ENCODE data around the gene UBL4A. TPM values are rescaled to one million over a fixed set of nuclear protein-coding genes. Genes with fewer than 3 reads are reported as not detected.

Gene UBL4A
- total RNA-seq: 39.6 and 40.6 TPM in 2 replicates

DNA sequence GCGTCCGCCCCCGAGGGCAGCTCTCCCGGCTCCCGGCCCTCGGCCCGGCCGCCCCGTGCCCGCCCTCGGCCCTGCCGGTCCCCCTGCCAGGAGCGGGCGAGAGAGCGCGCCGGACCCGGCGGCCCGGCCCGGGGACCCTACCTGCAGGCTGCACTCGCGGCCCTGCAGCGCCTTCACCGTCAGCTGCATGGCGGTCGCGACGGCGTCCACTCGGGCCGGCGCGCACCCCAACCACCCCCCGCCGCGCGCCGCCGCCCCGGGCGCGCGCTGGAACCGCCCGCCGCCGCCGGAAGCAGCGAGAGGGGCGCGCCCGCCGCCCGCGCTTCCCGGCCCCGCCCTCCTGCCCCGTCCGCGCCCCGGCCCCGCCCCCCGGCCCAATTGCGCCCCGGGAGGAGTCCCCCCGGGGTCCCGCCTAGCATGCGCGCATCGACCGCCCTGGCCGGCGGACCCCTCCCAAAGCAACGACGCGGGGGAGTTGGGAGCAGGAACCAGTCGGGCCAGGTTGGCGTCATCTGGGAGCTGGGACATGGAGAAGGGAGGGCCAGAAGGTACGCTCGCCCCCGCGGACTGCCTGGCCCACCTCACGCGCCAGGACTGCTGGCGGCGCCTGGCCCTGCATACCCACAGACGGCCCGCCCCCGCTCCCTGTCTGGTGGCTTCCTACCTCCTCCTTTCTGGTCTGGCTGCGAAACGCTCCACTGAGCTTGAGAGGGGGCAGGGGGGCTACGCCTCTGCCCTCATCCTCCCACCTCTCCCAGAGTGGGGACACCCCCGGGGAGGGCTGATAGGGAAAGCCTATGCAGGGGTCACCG lies at the start of gene UBL4A:
UBL4A (minus strand) TSS at position 220 of the 812 bp plus-strand sequence; CDS start at position 189, 31 bp downstream.

GRCh38 chrX:154515966-154516655 lies 29.7 kb upstream of the UBL4A start, which contains the start of gene FAM3A:
FAM3A (minus strand) TSS chrX:154516232; CDS start chrX:154515772, 460 bp downstream.

DNA sequence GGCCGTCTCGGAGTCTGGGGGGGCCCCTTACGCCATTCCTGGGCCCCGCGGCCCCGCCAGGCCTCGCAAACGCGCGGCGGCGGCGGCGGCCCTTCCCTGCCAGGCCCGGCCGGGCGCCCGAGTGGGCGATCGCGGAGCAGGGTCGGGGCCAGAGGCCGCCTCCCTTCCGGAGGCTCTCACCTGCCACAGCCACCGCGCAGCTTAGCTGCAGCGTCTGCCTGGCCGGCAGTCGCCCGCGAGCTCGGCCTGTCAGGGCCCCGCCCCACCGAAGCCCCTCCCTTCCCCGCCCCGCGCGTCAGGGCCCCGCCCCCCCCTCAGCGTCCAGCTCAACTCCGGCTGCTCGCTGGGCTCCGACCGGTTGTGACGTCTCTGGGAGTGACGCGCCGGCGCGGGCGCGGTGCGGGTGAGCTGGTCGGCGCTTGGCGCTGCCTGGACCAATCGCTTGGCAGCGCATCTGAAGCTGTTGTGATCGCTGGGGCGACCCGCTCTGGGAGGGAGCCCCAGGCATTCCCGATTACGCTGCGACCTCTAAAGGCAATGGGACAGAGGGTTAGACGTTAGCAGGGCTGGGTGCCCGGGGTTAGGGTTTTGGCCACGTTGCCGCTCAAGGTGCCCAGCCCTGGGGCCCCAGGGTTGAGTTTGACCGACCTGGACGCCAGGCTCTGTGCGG lies 4.1 kb upstream of the UBL4A start, which contains the start of gene SLC10A3:
SLC10A3 (minus strand) TSS at position 216 of the 670 bp plus-strand sequence. CDS start 1,689 bp downstream, outside the sequence.

DNA sequence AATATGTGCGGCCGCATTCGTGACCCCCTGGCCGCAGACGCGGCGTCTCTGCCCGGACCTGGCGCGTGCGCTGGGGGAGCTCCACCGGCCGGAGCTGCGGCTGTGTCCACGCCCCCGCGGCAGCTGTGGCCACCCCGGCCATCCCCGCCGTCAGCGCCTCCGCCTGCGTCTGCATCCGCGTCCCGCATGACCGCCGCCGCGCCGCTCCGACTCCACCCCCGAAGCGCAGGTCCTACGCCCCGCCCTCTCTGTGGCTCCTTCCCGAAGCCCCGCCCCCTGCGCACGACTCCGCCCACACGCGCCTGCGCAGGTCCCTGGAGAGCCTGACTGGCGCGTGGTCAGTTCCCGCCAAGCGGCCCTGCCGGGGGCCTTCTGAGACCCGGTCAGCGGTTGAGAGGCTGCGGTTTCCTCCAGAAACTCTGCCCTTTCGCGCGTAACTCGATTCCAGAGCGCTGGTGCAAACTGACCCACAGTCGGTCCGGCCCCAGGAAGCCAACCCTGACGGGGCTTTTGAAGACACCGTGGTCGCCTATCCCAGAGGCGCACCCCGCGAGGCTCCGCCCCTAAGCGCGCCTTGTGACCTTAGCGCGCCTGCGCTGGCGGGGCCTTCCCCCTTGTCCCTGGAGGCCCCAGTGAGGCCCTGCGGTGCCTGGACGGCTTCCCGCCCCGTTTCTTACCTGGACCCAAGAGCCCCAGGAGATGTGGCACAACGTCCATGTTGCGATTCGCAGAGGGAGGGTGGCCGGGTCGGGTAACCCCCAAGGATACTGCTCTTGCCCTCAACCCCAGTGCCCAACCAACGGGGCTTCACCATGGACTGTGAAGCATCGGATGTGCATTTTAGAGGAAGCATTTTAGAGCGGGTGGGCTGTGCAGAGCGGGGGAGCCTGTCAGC lies 7.4 kb downstream of the UBL4A start, which contains the start of gene LAGE3:
LAGE3 (minus strand) TSS at position 554 of the 895 bp plus-strand sequence; CDS start at position 188, 366 bp downstream.

DNA sequence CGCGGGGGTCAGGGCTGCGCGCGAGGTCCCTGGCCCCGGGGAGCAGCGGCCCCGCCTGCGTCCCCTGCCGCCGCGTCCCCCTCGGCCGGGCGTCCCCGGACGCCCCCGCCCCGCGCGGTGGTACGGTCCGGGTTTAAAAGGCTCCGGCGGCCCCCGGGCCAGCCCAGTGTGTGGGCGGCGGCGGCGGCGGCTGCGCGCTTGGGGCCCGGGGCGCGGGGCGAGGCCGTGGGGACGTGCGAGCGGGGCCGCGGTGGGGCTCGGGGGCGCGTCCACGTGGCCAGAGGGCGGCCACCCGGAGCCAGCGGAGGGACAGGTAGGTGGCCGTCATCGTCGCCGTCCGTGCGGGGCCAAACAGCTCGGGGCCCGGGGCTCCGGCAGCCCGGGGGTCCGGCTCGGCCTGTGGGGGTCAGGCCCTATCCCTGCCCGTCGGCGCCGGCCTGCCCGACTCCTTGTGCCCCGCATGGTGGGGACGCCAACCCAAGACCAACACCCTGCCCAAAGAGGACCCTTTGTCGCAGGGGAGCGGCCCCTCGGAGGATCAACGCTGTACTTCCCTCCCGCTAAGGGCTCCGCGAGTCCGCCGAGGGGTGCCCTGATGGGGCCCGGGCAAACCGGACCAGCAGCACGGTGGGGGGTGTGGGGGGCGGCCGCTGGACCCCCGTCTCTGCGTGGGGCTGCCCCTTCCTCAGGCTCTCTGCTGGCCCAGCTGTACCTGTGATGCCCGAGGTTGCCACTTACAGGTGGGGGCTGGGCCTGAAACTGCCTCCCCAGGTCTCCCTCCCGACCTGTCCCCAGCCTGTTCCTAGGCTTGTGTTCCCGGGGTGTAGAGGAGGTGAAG lies 28.1 kb downstream of the UBL4A start, which contains the start of gene PLXNA3:
PLXNA3 (plus strand) TSS at position 166 of the 838 bp plus-strand sequence. CDS start 1,903 bp downstream, outside the sequence.

DNA sequence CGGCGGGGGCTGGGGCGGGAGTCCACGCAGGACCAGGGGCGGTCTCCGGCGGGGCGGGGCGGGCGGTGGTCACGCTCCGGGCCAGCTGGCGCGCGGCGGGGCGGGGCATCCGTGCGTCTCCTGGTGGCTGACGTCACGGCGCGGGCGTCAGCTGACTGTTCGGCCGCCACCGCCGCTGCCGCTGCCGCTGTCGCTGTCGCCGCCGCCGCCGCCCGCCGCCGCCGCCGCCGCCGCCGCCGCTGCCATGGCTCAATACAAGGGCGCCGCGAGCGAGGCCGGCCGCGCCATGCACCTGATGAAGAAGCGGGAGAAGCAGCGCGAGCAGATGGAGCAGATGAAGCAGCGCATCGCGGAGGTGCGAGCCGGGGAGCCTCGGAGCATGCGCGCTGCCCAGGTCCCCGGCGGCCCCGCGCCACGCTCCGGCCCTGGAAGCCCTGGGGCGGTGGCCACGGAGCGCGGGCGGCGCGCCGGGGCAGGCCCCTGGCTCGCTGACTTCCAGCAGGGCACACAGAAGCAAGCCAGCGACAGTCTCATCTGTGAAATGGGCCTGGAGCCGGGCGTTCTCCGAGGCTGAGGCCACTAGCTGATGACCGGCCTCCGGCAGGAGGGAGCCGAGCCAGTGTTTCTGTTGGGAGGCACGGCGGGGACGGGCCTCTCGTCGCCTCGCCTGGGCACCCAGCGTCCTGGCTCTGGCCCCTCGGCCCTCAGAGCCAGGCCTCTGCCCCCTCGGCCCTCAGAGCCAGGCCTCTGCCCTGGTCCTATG lies 42.2 kb downstream of the UBL4A start, which contains the start of gene FAM50A:
FAM50A (plus strand) TSS at position 150 of the 763 bp plus-strand sequence; CDS start at position 245, 95 bp downstream.

GRCh38 chrX:154436983-154437752 lies 49.2 kb downstream of the UBL4A start, which contains the start of gene GDI1:
GDI1 (plus strand) TSS chrX:154437154; CDS start chrX:154437255, 101 bp downstream.

Other genes with a start within 250 kb of the UBL4A start
- not detected in 2 replicates for gene OPN1MW3, start 229.0 kb downstream of the UBL4A start, total RNA-seq
- not detected in 2 replicates for gene TEX28, start 191.5 kb downstream of the UBL4A start, total RNA-seq
- not detected in 2 replicates for gene TKTL1, start 190.8 kb downstream of the UBL4A start, total RNA-seq
- 1,456 and 1,936 TPM in 2 replicates for gene FLNA, start 112.0 kb downstream of the UBL4A start, total RNA-seq
- gene EMD, start 107.3 kb downstream of the UBL4A start, total RNA-seq: 19.1 and 26.7 TPM in 2 replicates
- 2,212 and 2,409 TPM in 2 replicates for gene RPL10, start 88.2 kb downstream of the UBL4A start, total RNA-seq
- 28.0 and 31.3 TPM in 2 replicates for gene DNASE1L1, start 77.4 kb downstream of the UBL4A start, total RNA-seq
- gene TAFAZZIN, start 75.1 kb downstream of the UBL4A start, total RNA-seq: 23.0 and 27.3 TPM in 2 replicates
- gene ATP6AP1, start 57.9 kb downstream of the UBL4A start, total RNA-seq: 42.0 and 109 TPM in 2 replicates
- 58.1 and 69.8 TPM in 2 replicates for gene GDI1, start 49.5 kb downstream of the UBL4A start, total RNA-seq
- 48.9 and 72.5 TPM in 2 replicates for gene FAM50A, start 42.5 kb downstream of the UBL4A start, total RNA-seq
- gene PLXNA3, start 28.3 kb downstream of the UBL4A start, total RNA-seq: 5.1 and 39.3 TPM in 2 replicates
- 9.4 and 10.3 TPM in 2 replicates for gene LAGE3, start 7.3 kb downstream of the UBL4A start, total RNA-seq
- 15.4 and 30.3 TPM in 2 replicates for gene SLC10A3, start 4.0 kb upstream of the UBL4A start, total RNA-seq
- 24.6 and 35.1 TPM in 2 replicates for gene FAM3A, start 29.6 kb upstream of the UBL4A start, total RNA-seq
- 22.9 and 50.0 TPM in 2 replicates for gene G6PD, start 60.2 kb upstream of the UBL4A start, total RNA-seq
- gene IKBKG, start 61.0 kb upstream of the UBL4A start, total RNA-seq: 8.5 and 8.9 TPM in 2 replicates
- gene CTAG1A, start 98.5 kb upstream of the UBL4A start, total RNA-seq: not detected in 2 replicates
- not detected in 2 replicates for gene CTAG1B, start 132.7 kb upstream of the UBL4A start, total RNA-seq
- not detected in 2 replicates for gene CTAG2, start 167.0 kb upstream of the UBL4A start, total RNA-seq

All from nasal cavity respiratory epithelium epithelial cell of viscerocranial mucosa (primary cell).